HG03139 (cell line): ENCODE measurements around the gene DENND1B.
"Not testable (repeated sequence)": the region's sequence is repeated elsewhere in the genome, so short reads cannot be mapped to it uniquely, and the experiment has no call there.

Source experiments
- ATAC-seq: cut with Tn5 transposase; IDR thresholded peaks from one replicate; pipeline ENCODE4 v1.9.1; 2021; ENCODE audit not compliant: unreplicated experiment

The DENND1B gene

DNA sequence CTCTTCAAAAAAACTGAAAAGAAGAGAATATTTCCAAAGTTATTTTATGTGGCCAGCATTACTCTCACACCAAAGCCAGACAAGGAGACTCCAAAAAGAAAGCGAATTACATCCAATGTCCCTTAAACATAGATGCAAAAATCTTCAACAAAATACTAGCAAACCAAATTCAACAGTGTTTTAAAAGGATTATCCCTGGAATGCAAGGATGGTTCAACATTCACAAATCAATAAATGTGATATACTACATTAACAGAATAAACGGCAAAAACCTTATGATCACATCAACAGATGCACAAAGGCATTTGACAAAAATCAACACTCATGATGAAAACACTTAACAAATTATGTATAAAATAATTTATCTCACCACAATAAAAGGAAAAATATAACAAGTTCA lies 207.8 kb downstream of the DENND1B start:
- no peak for ATAC-seq

DNA sequence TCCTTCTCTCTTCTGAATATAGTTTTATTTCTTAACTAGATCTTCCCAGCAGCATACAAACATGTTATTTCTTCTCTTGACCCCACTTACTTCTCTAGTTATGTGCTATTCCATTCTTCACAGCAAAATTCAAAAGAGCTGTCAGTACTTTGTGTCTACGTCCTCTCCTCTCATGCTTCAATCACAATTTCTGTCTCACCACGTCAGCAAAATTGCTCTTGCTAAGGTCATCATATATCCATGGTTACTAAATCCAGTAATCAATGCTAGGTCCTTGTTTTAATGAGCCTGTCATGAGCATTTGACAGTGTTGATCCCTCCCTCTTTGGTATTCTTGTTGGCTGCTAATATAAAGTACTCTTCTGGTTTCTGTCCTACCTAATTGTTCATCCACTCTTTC lies 214.2 kb downstream of the DENND1B start:
- ATAC-seq, result no peak

DNA sequence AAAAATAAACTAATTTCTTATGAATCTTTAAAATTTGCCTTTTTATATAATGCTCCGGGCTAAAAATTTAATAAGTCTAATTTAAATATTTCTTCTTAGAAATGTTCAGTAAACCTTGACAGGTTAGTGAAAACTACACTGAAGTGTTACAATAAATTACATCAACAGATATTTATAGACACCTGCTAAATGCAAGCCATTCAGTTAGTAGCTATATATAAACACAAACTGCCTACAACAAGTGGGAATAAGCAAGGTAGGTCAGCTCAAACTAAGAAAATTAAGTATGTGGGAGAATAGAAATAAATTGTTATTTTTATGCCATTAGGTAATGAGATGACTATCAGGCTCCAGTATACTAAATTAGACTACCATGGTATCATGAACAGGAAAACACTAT lies 215.6 kb downstream of the DENND1B start:
- no peak for ATAC-seq

DNA sequence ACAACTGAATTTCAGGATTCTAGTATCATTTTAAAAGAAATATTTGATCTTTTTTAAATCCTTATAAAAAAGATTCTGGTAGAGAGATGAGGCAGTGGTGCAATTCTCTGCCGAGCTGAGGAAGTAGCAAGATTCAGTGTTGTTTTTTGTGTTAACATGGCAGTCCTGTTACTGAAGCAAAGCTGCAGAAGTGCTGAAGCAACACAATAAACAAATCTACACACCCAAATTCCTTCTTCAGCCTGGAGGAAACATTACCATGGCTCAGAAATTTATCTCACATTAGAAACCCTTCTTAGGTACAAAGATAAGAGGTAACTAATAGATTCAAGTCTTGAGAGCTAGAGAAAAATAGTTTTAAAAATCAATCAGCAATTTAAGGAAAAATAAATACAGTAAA lies 216.0 kb downstream of the DENND1B start:
- ATAC-seq, result no peak

DNA sequence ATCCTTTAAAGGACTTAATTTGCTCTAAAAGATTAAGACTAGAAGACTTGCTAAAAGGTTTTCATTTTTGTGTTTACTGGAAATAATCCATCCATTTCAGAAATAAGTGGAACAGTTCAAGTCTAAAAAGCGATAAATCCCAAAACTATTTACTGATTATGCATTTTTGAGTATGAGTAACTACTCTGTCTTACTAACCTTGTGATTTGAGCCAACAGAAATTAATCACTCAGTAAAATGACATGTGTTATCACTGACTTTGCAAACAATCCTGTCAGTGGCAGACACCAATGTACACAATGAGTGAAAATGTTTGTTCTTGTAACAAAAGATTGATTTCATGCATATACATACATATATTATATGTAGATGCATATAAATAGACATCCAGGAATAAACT lies 218.0 kb downstream of the DENND1B start:
- no peak for ATAC-seq

DNA sequence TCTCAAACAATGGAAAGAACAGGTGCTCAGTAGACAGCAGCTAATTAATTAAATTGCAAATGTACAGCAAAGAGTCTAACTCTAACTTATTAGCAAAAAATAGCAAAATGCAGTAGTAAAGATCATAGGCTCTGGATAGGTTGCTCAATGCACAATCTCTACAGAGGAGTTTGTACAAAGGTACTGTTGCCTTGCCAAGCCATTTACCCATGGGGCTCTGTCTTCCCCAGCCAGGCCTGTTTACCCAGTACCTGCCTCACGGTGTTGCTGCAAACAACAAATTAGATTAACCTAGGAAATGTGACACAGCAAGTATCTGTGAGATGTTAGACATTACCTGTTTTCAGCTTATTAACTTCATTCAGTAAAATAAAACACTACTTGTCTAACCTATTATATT lies 222.0 kb downstream of the DENND1B start:
- no peak for ATAC-seq

DNA sequence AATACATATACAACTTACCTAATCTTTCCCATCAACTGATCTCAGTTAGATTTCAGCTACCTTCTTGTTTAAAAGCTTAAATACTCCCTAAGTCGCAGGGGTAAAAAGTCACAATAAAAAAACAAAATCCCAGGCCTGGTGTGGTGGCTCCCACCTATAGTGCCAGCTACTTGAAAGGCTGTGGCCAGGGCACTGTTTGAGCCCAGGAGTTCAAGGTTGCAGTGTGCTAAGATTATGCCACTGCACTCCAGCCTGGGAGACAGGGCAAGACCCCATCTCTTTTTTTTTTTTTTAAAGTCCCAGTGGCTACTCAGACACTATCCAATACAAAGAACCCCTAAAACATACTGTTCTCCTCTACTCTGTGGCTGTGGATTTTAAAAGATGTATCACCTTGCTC lies 228.3 kb downstream of the DENND1B start:
- no peak for ATAC-seq

DNA sequence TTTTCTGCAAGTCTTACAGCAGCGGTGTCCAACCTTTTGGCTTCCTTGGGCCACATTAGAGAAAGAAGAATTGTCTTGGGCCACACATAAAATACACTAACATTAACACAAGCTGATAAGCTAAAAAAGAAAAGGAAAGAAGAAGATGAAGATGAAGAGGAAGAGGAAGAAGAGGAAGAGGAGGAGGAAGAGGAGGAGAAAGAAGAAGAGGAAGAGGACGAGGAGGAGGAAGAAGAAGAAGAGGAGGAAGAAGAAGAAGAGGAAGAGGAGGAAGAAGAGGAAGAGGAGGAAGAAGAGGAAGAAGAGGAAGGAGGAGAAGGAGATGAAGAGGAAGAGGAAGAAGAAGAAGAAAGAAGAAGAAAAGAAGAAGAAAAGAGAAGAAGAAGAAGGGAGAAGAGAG lies 230.7 kb downstream of the DENND1B start:
- ATAC-seq, result no peak

DNA sequence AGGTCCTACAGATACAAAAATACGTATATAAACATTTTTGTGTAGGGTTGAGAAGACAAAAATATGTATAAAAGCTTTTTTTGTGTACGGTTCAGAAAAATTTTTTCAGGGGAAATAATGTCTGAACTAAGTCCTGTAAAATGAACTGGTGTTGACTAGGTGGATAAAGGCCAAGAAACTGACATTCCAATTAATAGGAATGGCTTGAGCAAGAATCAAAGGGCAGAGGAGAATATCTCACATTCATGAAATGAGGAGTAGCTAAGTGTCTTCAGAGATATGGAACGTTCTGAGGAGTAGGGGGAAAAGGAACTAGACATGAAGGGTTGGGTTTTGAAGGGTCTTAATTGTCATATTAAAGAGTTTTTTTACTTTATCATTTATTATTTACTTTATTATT lies 231.2 kb downstream of the DENND1B start:
- ATAC-seq, result no peak

DNA sequence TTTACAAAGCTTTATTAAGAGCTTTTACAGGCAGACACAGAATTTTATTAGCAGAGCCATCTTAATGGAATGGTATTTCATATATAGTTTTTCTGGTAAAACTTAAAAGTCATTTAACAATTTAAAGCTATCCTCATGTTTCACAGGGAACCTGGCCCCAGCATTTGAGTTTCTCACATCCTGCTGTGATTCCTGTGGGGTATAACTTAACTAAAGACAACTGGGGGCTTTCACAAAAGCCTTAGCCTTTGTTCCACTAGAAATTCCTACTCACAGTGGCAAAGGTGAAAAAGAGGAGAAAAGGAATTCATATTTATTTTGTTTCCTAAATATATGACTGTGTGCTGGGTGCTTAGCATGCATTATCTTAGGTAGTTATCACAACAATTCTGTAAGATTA lies 233.9 kb downstream of the DENND1B start:
- ATAC-seq, result no peak

DNA sequence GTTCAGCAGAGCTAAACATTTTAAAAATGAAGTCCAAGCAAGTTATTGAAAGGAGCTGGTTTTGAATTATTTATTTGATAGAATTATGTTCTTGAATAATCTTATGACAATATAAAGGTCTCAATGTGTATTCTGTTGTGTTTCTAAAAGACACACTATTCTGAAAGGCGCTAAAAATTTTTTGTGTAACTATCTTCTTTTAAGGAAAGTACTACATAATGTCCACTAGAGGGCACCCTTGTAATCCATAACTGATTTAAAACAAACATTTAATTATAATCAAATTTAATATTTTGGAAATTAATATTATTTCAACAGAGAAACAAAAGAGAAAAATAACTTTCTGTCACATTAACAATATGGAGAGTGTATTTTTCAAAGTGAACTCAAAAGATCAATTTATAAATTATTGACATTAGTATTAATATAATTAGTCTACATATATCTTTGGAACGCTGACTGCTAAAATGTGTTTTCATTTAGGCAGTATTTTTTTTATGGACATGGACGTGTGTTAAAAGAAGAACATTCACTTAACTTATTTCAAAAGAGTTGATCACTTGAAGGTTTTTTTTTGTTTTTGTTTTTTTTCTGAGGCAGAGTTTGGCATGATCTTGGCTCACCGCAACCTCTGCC lies 248.4 kb downstream of the DENND1B start:
- no peak for ATAC-seq

DNA sequence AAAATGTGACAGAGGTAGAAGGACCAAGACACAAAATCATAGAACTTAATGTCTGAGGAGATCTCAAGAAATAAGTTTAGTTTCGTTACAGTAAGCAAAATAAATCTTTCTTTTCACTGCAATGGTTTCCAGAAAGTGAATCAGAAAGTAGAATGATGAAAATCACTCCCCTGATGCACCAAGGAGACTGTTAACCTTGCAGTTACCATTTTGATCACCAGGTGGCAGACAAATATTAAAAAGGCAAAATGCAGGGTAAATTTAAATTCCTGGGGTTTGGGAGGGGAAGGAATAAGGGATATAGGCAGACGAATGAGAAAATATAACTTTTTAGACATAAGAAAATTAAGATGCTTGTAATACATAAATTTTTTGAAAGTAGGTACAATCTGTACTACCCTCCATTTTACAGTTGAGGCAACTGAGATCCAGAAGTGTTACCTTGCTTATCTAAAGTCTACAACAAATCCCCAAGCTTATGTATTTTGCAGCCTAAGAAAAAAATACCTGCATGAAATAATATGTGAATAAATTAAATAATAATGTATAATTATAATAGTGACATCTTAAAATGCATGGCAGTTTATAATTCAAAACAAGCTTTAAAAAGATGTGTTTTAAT lies 254.1 kb downstream of the DENND1B start:
- no peak for ATAC-seq

DNA sequence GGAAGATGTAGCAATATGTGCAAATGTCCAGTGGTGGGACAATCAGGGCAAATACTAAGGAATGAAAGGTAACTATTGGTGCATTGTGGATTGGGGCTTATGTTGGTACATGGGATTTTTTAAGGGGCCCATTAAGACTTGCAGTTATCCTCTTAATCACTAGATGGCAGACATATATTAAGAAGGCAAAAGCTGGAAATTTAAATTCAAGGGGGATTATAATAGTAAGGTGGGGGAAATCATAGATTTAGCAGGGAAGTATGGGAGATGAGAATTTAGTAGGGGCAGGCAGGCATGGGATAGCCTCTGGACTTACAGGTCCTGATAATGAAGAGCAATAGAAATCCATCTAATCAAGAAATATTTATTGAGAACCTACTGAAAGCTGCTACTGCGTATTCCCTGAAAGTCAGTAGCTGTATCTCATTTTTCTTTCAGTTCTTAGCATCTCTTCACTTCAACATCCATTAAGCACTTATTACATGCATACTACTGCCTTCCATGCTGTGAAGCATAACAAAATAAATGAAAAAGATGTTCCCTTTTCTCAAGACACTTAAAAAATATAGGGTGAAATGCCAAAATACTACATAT lies 255.4 kb downstream of the DENND1B start:
- no peak for ATAC-seq

DNA sequence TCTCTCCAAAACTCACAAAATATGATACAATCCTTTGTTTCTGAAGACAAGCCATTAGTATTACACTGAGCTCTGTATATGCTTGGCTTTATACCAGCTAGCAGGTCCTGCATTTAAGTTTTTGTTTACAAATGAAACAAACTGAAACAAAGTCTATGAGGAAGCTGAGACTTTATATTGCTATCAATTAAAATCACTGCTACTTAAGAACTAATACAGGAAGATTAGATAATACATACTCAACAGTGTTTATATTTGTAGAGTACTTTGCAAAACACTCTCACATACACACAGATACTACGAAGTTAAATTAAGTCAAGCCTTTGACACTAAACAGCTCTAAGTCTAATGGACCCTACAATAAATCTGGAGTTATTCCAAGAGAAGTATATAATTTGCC lies 259.9 kb downstream of the DENND1B start:
- no peak for ATAC-seq

DNA sequence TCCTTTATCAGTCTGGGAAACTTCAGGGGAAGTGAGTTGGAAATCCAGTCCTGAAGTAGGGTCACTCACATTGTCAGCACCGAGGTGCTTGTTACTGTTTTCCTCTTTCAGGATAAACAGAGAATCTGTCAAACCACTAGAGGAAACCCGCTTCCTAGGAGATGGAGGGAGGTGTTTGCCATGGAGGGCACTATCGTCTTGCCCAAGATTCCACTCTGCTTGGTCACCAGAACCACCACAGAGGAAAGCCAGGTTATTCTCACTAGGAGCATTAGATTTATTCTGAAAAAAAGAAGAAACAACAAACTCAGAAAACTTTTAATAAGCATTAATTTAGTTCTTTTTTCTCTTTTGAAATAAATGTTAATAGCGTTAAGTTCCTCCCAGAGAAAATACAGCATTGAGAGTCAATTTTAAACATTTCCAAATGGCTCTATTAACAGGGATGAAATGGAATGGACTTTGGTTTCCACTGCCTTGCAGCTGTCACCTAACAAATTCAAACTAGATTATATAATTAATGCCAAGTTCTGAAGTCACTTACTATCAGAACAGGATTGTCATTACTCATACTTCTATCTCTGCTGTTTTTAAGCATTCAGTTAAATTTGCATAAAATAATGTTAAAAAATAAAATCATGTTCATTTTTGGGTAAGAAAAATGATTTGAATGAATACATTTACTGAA lies 264.4 kb downstream of the DENND1B start:
- ATAC-seq, result no peak

DNA sequence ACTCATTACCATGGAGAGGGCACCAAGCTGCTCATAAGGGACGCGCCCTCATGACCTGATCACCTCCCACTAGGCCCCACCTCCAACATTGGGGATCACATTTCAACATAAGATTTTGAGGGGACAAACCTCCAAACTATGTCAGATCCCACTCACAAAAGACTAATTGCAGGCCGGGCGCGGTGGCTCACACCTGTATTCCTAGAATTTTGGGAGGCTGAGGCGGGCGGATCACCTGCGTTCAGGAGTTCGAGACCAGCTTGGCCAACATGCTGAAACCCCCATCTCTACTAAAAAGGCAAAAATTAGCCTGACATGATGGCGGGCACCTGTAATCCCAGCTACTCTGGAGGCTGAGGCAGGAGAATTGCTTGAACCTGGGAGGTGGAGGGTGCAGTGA lies 278.6 kb downstream of the DENND1B start:
- ATAC-seq, result no peak

DNA sequence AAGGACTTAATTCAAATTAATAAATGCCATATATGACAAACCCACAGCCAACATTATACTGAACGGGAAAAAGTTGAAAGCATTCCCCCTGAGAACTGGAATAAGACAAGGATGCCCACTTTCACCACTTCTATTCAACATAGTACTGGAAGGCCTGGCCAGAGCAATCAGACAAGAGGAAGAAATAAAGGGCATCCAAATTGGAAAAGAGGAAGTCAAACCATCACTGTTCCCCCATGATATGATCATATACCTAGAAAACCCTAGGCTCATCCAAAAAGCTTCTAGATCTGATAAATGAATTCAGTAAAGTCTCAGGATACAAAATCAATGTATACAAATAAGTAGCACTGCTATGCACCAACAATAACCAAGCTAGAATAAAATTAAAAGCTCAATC lies 283.8 kb downstream of the DENND1B start:
- ATAC-seq, result not testable (repeated sequence)

DNA sequence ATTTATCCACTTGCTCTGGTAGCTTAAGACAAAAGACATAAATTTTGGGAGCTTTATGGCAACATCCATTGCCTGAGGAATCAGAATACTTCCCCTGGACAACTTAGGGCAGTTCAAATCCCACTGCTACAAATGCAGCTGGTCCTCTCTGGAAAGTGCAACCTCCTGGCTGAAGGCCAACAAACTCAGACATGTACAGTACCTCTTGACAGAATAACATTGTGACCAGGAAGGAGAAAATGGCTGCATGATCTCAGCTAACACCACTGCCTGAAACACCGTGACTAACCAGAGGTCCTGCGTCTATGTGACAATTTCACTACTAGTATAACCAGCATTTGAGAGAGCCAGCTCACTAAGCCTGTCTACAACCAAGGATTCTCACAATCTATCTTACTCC lies 288.3 kb downstream of the DENND1B start:
- no peak for ATAC-seq

DNA sequence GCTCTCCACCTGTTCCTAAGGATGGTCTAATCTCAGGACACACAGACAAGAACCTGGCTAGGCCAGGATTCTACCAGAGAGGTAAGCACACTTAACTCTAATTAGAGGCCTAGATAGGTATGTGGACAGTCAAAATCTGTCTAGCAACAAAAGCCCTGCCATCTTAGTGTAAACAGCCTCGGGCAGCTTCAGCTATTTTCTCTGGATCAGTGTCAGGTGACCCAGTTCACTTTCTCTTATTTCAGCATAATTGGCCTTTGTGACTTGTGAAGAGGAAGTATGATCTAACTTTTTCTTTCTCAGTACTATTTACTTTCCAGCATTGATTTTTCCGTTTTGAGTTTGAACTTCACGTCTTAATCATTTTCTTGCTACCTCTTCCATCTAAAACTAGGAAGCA lies 289.5 kb downstream of the DENND1B start:
- ATAC-seq, result no peak

DNA sequence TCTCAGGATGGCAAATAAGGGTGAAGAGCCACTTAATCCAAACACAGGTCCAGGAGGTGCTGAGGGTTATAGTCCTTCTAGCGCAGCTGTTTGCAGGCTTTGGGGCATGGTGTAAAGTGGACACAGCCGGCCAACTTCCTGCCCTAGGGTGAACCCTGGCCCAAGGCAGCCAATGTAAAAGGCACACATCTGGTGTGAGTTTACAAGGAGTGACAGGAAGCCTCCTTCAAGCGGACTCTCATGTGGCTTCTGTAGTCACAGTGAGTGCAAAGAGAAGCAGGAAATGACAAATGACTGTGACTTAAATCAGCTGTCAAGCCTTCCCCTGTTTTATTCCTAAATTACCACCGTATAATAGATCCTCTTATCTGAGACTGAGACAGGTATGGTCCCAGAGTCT lies 294.2 kb downstream of the DENND1B start:
- ATAC-seq, result no peak

DNA sequence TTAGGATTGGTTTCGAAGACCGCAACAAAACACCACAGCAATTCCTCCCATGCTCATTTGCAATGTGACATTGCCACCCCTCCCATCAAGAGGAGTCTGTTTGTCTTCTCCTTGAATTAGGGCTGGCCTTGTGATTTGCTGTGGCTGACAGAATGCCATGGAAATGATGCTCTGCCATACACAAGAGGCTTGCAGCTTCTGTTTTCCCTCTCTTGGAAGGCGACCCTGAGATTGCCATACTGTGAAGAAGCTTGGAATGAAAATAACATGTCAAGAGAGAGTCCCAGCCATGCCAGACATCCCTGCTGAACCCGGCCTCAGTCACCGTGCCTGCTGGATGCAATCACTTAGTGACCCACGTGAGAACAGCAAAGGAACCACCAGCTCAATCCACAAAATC lies 294.8 kb downstream of the DENND1B start:
- no peak for ATAC-seq

DNA sequence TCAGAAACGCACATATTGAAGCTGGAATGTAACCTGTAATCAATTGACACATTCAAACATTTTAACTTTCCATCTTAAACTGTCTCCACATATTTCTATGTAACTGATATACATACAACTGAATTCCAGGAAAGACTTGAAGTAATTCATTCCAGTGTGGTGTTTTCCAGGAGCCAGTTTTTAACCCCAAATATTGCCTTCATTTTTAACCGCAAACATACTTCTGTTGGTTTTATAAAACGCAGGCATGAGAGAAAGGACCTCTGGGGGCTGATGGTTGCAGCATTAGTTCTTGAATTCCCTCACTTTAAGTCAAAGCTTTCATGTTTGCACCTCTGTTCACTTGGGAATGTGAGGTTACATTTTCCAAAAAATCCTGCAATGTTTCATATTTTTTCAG lies 303.1 kb downstream of the DENND1B start:
- no peak for ATAC-seq
